ENCODE results near the gene UPF1.

Gene UPF1

DNA sequence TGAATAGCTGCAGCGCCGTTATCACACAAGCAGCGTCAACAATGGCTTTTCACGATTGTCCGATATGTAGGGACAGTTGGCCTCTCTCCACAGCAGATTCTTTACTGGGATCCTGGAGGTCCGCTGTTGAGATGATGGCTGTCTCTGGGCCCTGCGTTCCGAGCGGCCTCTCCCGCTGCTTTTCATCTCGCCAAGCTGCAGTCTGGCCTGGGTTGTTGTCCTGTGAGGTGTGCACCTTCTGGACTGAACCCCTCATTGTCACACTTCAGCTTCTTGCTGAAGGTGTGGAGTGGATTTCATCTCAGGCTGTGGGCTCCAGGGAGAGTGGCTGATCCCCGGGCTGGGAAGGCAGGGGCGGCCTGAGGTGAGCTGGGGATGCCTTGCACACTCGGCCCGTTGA lies 9.6 kb downstream of the UPF1 start:
- DNase-seq, result no peak

DNA sequence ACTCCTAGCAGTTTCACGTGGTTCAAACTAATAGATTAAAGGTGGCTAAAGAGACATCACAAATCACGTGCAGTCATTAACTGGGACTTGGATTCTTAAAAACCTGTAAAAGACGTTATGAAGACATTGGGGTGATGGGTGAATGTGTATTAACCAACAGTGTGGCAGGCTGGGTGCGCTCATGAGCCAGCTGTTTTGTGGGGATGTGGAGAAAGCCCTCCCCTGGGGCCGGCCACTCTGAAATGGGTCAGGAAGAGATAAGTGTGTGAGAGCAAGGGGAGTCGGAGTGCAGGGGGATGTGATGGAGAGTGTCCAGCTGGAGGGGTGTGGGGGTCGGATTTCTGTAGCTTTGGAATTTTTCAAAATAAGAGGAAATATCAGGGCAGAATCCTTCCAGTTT lies 10.4 kb downstream of the UPF1 start:
- DNase-seq, result no peak

DNA sequence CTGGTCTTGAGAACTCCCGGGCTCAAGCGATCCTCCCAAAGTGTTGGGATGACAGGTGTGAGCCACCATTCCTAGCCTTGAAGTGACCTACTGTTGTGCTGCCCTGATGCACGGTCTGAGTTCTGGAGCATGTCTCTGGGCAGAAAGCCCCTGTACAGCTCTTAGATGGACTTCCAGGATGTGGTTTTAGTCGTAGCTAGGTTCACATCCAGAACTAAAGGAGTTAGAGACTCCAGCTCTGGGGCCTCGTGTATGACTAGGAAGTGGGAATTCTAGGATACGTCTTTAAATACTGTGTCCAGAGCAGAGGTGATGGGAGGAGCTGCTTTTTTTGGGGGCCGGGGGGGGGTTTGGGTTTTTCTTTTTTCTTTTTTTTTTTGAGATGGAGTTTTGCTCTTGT lies 12.2 kb downstream of the UPF1 start:
- no peak for DNase-seq

DNA sequence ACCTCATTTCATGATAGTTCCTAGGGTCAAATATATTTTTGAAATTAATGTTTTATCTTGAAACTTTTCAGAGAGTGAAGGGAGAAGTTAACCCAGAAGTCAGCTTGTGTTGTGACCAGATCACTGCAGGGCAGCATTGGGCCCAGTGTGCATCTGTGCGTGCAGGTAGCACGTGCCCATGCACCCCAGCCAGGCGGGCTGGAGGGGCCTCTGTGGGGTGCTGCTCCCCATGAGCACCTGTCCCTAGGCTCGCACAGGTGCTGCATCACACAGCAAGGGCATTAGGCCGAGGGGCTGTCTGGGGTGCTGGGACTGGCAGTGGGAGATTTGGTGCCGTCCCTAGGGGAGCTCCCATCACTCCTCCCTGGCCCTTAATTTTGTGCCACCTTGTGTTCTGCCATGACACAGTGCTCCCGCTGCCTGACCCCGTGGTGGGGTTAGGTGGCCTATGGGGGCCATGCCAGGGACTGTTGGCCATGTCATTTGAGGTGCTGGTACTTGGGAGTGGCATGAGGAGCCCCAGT lies 13.1 kb downstream of the UPF1 start:
- DNase-seq, result no peak

DNA sequence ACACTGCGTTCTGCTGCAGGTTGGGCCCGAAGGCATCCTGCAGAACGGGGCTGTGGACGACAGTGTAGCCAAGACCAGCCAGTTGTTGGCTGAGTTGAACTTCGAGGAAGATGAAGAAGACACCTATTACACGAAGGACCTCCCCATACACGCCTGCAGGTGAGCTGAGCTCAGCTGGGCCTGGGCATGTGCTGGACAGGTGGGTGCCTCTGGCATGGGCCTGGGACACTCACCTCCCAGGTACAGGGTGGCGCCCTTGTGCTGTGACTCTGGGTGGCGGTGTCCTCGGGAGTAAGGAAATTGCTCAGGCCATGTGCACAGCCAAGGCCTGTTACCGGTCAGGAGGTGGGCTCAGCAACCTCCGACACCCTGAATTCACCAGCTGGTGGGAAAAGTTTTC lies 14.2 kb downstream of the UPF1 start:
- no peak for DNase-seq

DNA sequence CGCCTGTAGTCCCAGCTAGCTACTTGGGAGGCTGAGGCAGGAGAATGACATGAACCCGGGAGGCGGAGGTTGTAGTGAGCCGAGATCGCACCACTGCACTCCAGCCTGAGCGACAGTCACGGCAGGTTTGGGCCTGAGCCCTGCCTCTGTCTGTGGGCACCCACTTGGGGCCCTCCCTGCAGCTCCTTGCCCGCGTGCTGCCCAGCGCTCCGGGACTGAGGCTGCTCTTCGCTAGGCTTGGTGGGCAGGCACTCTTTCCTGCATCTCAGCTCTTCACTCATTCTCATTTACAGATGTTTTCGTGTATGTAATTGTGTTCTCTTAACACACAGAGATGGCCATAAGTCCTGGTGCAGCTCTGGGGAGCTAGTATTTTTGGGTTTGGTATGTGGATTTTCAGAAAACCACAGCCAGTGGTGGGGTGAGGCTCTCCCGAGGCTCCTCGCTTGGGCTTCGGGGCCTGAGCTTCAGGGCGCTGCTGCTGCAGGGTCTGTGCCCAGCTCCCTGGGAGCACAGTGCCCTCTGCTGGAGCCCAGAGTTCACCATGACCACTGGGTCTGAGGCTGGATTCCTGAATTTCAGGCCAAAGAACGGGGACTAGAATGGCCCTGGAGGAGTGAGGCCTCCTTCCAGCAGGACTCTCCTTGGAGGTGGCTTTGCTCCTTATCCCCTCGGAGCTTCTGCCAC lies 15.2 kb downstream of the UPF1 start:
- DNase-seq, result peak in 1 of 2 experiments; percentile 44

DNA sequence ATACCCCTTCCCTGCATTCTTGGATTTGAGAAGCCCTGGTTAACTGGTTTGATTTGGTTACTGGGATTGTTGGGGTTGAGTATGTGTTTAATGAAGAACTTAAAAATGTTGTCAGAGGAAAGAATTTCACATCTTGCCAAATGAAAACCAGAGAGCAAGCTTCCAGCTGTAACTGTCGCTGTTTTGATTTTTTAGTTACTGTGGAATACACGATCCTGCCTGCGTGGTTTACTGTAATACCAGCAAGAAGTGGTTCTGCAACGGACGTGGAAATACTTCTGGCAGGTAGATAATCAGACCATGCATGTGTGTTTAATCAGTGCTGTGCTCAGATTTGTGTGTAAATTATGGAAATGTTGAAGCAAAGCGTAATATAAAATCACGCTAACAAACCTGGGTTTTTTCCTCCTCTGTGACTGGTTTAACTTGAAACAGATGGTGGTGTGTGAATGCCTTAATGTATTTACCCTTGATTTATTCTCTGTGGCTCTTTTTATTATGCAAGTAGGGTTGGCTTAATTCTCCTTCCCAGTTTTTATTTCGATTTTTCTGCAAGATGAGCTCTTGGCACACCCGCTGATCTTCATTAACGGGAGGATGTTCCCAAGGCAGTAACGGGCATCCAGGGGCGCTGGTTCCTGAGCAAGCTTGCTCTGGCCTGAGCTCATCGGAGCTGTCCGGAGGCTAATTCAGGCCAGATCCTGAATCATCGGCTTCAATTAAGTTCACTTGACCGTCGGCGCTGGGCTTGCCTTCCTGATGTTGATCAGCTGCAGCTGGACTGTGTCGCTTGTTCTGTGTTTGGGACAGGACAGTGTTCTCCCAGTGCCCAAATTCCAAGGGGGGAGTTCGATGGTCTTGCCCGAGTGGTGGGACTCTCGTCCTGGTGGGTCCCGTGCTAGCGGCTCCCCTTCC lies 16.0 kb downstream of the UPF1 start:
- DNase-seq, result no peak

DNA sequence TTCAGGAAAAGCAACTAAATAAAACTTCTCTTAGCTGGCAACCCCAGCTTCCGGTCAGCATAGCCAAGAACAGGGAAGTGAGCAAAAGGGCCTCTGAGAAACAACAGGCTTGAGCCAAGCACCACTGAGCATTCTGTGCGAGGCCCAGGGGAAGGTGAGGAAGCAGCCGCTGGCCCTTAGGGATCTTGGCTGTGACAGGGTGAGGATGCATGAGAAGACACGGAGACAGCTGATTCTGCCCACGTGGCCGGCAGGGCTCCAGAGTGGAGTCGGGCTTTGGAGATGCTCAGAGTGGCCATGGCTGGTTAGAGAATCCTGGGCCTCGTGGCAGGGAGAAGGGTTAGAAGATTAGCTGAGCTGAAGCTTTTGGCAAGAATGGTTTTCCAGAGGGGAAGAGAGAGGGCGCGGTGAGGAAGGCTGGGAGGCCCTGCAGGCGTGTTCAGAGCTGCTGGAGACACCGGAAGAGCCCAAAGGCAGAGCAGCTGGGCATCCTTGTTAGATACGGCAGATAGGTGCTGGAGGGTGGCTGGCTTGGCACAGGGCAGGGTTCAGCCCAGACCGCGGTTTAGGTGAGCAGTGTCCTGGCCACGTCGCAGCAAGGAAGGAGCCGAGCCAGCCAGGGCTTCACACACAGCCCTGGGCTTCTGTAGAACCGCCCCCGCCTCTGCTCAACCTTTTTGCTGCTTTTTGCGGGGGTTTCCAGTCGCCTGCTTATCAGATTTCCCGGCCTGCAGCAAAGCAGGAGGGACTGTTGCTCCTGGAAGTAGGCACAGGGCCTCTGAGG lies 17.3 kb downstream of the UPF1 start:
- no peak for DNase-seq

DNA sequence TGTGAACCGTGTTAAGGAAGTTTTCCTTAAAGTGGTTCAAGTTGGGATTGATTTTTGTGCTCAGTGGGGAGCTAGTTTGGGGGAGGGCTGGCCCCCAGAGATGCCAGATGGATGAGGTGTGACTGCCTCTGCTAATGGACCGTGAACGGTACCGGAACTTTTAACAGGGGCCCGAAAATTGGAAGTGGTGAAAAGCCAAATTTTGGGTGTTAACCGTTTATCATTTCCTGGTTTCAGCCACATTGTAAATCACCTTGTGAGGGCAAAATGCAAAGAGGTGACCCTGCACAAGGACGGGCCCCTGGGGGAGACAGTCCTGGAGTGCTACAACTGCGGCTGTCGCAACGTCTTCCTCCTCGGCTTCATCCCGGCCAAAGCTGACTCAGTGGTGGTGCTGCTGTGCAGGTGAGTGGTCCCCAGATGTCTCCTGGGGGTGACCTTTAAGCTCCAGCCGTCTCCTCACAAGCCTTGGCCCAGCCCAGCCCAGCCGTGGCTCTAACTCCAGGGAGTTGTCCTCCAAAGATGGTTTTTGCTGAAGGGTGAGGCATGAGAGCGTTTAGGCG lies 18.2 kb downstream of the UPF1 start:
- DNase-seq, result no peak

DNA sequence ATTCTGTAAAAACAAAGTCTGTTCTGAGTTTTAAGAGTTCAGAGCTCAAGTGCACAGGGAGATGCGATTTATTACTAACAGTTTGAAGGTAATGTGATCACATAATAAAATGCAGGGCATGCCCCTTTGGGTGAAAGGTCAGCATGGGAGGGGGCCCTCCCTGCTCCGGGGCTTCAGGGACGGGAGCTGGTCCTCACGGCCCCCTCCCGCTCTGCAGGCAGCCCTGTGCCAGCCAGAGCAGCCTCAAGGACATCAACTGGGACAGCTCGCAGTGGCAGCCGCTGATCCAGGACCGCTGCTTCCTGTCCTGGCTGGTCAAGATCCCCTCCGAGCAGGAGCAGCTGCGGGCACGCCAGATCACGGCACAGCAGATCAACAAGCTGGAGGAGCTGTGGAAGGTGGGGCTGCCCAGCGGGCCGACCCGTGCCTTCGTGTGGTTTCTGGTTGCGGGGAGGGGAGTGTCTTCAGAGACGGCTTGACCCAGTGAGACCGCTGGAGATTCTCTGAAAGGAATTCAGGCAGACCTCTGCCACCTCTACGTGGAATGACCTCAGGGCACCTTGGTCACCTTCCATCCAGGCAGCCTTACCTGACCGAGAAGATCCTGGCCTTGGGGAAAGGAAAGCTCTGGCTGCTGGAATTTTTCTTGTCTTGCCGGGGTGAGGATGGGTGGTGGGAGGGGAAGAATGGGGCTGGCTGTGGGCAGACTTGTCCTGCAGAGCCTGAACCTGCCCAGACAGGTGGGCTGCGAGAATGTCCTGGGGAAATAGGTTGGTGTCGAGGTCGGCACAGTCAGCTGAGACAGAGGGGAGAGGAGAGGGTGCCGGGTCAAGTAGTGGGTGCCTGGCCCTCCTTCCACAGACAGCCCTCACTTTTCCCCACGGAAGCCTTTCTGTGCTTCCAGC lies 19.0 kb downstream of the UPF1 start:
- no peak for DNase-seq

DNA sequence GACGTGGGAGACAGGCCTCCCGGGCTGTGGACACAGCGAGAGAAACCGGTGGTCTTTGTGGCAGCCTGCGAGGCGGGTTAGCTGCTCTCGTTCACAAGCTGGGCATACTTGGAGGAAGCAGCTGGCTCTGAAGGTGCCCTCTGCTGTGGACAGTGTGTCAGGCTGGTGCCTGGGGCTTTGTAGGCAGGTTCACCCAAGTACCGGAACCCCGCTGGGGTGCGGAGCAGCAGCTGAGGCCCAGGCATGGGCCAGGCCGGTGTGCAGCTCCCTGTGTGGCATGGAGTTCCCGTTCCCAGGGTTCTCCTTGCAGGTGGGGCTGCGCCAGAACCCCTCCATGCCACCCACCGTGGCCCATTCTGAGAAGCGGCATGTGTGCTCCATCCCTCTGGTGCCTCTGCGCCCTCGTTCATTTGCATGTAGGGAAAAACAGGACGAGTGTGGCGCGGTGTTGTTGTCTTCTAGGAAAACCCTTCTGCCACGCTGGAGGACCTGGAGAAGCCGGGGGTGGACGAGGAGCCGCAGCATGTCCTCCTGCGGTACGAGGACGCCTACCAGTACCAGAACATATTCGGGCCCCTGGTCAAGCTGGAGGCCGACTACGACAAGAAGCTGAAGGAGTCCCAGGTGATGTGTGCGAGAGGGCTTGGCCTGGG lies 20.0 kb downstream of the UPF1 start:
- DNase-seq, result no peak

DNA sequence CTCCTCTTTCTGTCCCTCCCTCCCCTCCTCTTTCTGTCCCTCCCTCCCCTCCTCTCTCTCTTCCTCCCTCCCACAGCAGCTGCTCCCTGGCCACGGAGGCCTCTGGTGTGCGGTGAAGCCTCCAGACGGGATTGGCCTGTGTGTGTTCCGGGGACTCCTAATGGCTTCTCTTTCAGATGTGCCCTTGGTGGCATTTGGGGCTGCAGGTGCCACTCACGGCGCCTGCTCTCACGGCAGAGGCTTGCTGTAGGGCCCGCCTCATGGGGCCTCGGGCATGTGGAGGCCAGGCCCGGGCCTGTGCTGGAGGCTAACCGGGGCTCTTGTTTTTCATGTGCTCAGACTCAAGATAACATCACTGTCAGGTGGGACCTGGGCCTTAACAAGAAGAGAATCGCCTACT lies 20.9 kb downstream of the UPF1 start:
- no peak for DNase-seq

DNA sequence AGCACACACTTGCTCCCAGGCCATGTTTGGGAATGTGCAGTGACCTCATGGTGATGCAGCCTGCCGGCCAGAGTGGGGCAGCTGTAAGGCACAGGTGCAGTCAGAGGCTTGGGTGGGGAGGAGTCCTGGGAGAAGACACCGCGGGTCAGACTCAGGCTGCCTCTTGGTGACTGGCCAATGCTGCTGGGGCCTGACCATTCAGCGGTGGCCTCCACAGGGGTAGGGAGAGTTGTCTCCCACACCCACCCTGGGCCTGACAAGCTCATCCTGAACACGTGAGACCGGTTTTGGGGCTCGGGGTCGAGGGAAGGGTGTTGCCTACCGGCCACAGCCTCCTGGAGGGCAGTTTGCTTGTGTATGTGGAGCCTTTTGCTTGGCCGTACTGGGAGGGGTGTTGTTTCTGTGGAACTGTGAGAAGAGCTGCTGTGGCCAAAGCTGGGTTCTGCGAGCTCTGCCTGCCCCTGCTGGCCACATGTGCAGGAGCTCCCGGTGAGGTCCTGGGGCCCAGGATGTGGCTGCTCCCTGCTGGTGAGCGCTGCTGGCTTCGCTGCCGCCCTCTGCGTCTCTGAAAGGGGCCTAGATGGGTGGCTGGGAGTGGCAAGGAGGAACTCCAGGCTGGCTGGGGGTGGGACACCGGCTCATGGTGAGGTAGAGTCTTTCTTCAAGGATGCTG lies 22.1 kb downstream of the UPF1 start:
- DNase-seq, result no peak

DNA sequence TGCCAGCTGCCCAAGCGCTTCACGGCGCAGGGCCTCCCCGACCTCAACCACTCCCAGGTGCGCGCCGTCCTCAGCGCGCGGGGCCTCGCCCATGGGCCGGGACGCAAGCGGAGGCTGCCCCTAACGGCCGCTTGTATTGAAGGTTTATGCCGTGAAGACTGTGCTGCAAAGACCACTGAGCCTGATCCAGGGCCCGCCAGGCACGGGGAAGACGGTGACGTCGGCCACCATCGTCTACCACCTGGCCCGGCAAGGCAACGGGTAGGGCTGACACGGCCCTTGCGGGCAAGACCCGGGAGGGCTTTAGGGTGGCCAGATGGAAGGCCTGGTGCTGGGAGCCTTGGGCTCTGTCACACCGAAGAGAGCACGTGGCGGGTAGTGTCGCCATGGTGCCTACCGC lies 23.2 kb downstream of the UPF1 start:
- no peak for DNase-seq

DNA sequence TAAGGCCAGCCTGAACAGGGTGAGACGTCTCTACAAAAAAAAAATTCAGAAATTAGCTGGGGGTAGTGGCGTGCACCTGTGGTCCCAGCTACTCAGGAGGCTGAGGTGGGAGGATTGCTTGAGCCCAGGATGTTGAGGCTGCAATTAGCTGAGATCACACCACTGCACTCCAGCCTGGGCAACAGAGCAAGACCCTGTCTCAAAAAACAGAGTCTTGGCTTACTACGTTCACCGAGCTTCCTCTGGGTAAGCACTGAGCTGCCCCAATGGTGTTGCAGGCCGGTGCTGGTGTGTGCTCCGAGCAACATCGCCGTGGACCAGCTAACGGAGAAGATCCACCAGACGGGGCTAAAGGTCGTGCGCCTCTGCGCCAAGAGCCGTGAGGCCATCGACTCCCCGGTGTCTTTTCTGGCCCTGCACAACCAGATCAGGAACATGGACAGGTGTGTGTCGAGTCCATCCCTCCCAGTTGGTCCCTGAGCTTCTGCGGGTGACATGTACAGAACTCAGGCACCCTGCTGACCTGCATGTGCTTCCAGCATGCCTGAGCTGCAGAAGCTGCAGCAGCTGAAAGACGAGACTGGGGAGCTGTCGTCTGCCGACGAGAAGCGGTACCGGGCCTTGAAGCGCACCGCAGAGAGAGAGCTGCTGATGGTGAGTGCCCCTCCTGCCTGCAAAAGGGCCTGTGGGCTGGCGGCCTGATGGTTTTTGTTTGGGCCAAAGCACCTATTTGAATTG lies 24.1 kb downstream of the UPF1 start:
- no peak for DNase-seq

DNA sequence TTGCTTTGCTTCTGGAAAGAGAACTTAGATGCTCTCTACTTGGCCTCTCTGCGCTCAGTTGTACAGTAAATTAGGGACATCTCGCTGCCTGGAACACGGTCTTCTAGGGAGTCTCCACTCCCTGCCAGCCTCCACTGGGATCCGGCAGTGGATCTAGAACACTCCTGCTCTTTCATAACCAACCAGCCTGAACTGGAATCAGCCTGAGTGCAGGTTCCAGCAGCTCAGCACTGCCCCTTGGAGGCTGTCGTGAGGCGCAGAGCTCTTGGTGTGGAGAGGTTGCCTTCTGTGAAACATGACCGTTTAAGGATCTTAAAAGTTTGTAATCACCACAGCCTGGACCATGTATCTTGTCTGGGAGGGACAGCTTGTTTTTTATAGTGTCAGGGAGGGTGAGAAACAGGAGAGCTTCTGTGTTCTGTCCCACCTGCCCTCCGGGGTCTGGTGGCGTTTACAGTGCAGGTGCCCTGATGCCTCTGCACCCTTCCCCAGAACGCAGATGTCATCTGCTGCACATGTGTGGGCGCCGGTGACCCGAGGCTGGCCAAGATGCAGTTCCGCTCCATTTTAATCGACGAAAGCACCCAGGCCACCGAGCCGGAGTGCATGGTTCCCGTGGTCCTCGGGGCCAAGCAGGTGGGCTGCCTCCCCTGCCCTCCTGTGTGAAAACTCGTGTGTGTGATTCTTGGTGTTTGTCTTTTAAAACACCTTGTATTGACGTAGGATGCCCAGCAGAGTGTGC lies 24.8 kb downstream of the UPF1 start:
- DNase-seq, result no peak

DNA sequence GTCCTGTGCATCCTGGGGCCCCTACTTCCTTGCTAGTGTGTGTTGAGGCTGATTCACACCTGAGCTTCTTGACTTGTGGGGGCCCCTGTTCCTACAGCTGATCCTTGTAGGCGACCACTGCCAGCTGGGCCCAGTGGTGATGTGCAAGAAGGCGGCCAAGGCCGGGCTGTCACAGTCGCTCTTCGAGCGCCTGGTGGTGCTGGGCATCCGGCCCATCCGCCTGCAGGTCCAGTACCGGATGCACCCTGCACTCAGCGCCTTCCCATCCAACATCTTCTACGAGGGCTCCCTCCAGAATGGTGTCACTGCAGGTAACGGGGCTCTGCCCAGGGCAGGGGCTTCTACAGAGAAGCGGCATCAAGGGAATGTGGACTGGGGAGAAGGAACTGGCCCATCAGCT lies 25.5 kb downstream of the UPF1 start:
- no peak for DNase-seq

DNA sequence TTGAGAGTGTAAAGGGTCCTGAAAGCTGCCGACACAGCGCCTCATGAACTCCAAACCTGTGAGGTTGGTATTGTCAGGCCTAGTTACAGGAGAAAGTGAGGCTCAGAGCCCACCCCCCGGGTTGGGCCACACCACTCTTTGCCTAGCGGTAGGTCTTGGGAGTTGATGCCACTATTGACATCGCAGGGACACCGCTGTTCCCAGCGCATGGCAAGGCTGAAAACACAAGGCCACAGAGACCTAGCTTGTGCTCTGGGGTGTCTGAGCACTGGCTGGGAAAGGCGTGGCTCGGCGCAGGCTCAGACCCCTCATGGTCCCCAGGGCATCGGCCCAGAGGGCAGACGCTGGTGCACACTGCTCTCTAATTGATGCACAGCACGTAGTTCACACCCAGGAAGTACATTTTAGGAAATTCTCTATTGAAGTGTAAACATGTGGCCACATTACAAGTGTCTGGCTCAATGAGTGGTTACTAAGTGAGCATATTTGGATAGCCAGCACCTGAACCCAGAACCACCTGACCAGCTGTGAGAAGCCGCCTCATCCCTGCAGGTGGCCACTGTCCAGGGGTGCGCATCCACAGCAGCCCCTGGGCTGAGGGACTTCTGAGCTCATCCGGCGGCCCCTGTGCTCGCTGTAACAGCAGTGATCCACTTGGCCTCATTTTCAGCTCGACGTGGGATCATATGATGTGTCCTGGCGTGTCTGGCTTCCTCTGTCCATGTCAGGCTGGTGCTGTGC lies 27.3 kb downstream of the UPF1 start:
- DNase-seq, result no peak

Measured in SW 1271 (cell line).